Kidney epithelial cell (primary cell): Measurements from ENCODE around the gene DHRS7C. TPM values are rescaled to one million over a fixed set of nuclear protein-coding genes. Genes with fewer than 3 reads are reported as not detected.

Source experiments
- DNase-seq: peaks from one replicate; pipeline ENCODE4 v3.0.0-alpha.2; 2010; ENCODE audit warnings: low read depth
- H3K27me3 ChIP-seq: 2 replicates; pipeline ENCODE4 v1.6.0; 2011; ENCODE audit warnings: low read length; ENCODE audit not compliant: control insufficient read depth, insufficient read depth
- H3K36me3 ChIP-seq: 2 replicates; pipeline ENCODE4 v1.5.1; 2011; ENCODE audit warnings: low read length; ENCODE audit not compliant: control insufficient read depth, insufficient read depth
- H3K4me3 ChIP-seq: 2 replicates; pipeline ENCODE4 v1.5.1; 2011; ENCODE audit warnings: low read depth, mild to moderate bottlenecking, control low read depth, low read length
- total RNA-seq: library from RNA; depleted of rRNA; stranded (reverse); fragments of >200 nt; gene quantifications from 2 replicates; pipeline ENCODE4 v1.2.3, GENCODE V29; 2015
- TF ChIP-seq, protein P1 (sequence below): IDR thresholded peaks from 2 replicates; pipeline ENCODE4 v1.5.1; 2011; ENCODE audit warnings: mild to moderate bottlenecking, moderate library complexity, low read length, control low read depth, inconsistent platforms; ENCODE audit not compliant: insufficient read depth, poor library complexity, severe bottlenecking

The DHRS7C gene
- total RNA-seq, 1 donor from 2014 or later, result not detected

GRCh38 chr17:9805769-9806168 is 14.4 kb upstream of the DHRS7C start:
- H3K36me3 ChIP-seq, result no peaks in the 10 kb centered on the region
- DNase-seq, result no peak
- H3K27me3 ChIP-seq, result peaks cover 5% of the 10 kb centered on the region
- TF ChIP-seq, protein P1, sequence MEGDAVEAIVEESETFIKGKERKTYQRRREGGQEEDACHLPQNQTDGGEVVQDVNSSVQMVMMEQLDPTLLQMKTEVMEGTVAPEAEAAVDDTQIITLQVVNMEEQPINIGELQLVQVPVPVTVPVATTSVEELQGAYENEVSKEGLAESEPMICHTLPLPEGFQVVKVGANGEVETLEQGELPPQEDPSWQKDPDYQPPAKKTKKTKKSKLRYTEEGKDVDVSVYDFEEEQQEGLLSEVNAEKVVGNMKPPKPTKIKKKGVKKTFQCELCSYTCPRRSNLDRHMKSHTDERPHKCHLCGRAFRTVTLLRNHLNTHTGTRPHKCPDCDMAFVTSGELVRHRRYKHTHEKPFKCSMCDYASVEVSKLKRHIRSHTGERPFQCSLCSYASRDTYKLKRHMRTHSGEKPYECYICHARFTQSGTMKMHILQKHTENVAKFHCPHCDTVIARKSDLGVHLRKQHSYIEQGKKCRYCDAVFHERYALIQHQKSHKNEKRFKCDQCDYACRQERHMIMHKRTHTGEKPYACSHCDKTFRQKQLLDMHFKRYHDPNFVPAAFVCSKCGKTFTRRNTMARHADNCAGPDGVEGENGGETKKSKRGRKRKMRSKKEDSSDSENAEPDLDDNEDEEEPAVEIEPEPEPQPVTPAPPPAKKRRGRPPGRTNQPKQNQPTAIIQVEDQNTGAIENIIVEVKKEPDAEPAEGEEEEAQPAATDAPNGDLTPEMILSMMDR, result no peak
- H3K4me3 ChIP-seq, result no peak overlapping the region

GRCh38 chr17:9802697-9803096 is 11.3 kb upstream of the DHRS7C start:
- TF ChIP-seq, protein P1, result no peak
- Histone ChIP-seq H3K4me3 (no peak overlapping the region), H3K27me3 (peaks cover 5% of the 10 kb centered on the region), H3K36me3 (no peaks in the 10 kb centered on the region)
- DNase-seq, result no peak

GRCh38 chr17:9802294-9802693 is 10.9 kb upstream of the DHRS7C start:
- DNase-seq, result no peak
- Histone ChIP-seq H3K36me3 (no peaks in the 10 kb centered on the region), H3K27me3 (peaks cover 5% of the 10 kb centered on the region), H3K4me3 (no peak overlapping the region)
- TF ChIP-seq, protein P1, result no peak

- H3K4me3 ChIP-seq, result no peak overlapping the region
- TF ChIP-seq, protein P1, result no peak
- DNase-seq, result no peak
- no peaks in the 10 kb centered on the region for H3K36me3 ChIP-seq
- peaks cover 5% of the 10 kb centered on the region for H3K27me3 ChIP-seq
These were observed 10.1 kb upstream of the DHRS7C start for GRCh38 chr17:9801505-9801904.

GRCh38 chr17:9798724-9799123 is 7.3 kb upstream of the DHRS7C start:
- Histone ChIP-seq H3K27me3 (no peaks in the 10 kb centered on the region), H3K36me3 (no peaks in the 10 kb centered on the region), H3K4me3 (no peak overlapping the region)
- TF ChIP-seq, protein P1, result no peak
- no peak for DNase-seq

GRCh38 chr17:9798008-9798407 is 6.6 kb upstream of the DHRS7C start:
- H3K36me3 ChIP-seq, result no peaks in the 10 kb centered on the region
- DNase-seq, result no peak
- TF ChIP-seq, protein P1, result no peak

More at GRCh38 chr17:9798008-9798407, 6.6 kb upstream of the DHRS7C start:
- Histone ChIP-seq H3K4me3 (no peak overlapping the region), H3K27me3 (no peaks in the 10 kb centered on the region)
